GM12891 (cell line): ENCODE measurements around the gene FGF19.

Experiments used
- PAX5 ChIP-seq: IDR thresholded peaks from 2 replicates; pipeline ENCODE4 v1.6.1; 2011; ENCODE audit warnings: low read length, moderate library complexity, mild to moderate bottlenecking; ENCODE audit not compliant: insufficient read depth, severe bottlenecking
- POLR2AphosphoS5 ChIP-seq: IDR thresholded peaks from 2 replicates; pipeline ENCODE4 v1.6.1; 2011; ENCODE audit warnings: low read depth, low read length, control low read depth

DNA sequence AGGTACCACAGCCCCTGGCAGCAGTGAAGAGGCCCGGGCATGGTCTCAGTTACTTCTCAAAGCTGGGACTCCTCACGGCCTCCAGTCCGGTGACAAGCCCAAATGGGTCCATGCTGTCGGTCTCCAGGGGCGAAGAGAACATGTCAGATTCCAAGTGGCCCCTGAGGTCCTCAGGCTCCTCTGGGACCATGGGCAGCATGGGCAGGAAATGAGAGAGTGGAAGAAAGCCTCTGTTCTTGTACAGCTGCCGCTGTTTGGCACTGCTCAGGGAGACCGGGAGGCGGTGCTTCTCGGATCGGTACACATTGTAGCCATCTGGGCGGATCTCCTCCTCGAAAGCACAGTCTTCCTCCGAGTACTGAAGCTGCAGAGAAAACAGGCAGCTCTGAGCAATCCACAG lies 4.6 kb downstream of the FGF19 start:
- TF ChIP-seq PAX5 (no peak), POLR2AphosphoS5 (no peak)
